Lung microvascular endothelial cell (primary cell): ENCODE measurements around the gene SLC6A20. TPM values are rescaled to one million over a fixed set of nuclear protein-coding genes. Genes with fewer than 3 reads are reported as not detected.
"Not testable (repeated sequence)": the region's sequence is repeated elsewhere in the genome, so short reads cannot be mapped to it uniquely, and the experiment has no call there.

Experiments used
- DNase-seq, 2 donors: peaks; one replicate each; pipeline versions ENCODE4 v3.0.0 to v3.0.0-alpha.2; 2010; ENCODE audit warnings: low read depth in 2 of 2
- total RNA-seq: library from RNA; depleted of rRNA; stranded (reverse); fragments of >200 nt; gene quantifications from 2 replicates; pipeline ENCODE4 v1.2.1, GENCODE V29; 2014

Gene SLC6A20
- total RNA-seq, 1 donor from 2014 or later = not detected

GRCh38 chr3:45759851-45760250 is 36.5 kb downstream of the SLC6A20 start:
- DNase-seq = no peak

GRCh38 chr3:45758871-45759270 is 37.5 kb downstream of the SLC6A20 start:
- DNase-seq = no peak

GRCh38 chr3:45757141-45757540 is 39.2 kb downstream of the SLC6A20 start:
- DNase-seq = not testable (repeated sequence)

GRCh38 chr3:45756055-45756454 is 40.3 kb downstream of the SLC6A20 start:
- DNase-seq = no peak

- DNase-seq = no peak
Observed at GRCh38 chr3:45754461-45754860, 41.9 kb downstream of the SLC6A20 start.

- no peak for DNase-seq
Observed at GRCh38 chr3:45753095-45753494, 43.2 kb downstream of the SLC6A20 start.

- DNase-seq = no peak
Observed at GRCh38 chr3:45751537-45752242, 44.6 kb downstream of the SLC6A20 start.

GRCh38 chr3:45749880-45750279 is 46.5 kb downstream of the SLC6A20 start:
- no peak for DNase-seq

GRCh38 chr3:45749036-45749600 is 47.2 kb downstream of the SLC6A20 start:
- DNase-seq = not testable (repeated sequence)

- no peak for DNase-seq
Observed at GRCh38 chr3:45748068-45748467, 48.3 kb downstream of the SLC6A20 start.

GRCh38 chr3:45746777-45747622 is 49.3 kb downstream of the SLC6A20 start:
- no peak for DNase-seq

- no peak for DNase-seq
Observed at GRCh38 chr3:45746165-45746776, 50.1 kb downstream of the SLC6A20 start.

GRCh38 chr3:45742461-45743089 is 53.8 kb downstream of the SLC6A20 start:
- DNase-seq = no peak

- DNase-seq = peak in 1 of 2 donors; percentile 6
Observed at GRCh38 chr3:45741742-45742460, 54.4 kb downstream of the SLC6A20 start.

- no peak for DNase-seq
Observed at GRCh38 chr3:45741247-45741646, 55.1 kb downstream of the SLC6A20 start.

GRCh38 chr3:45739991-45740390 is 56.3 kb downstream of the SLC6A20 start:
- DNase-seq = no peak

GRCh38 chr3:45737234-45737633 is 59.1 kb downstream of the SLC6A20 start:
- DNase-seq = no peak

GRCh38 chr3:45736707-45737106 is 59.6 kb downstream of the SLC6A20 start:
- no peak for DNase-seq

- no peak for DNase-seq
Observed at GRCh38 chr3:45730409-45731154, 65.8 kb downstream of the SLC6A20 start.

- DNase-seq = no peak
Observed at GRCh38 chr3:45729614-45730013, 66.7 kb downstream of the SLC6A20 start.
